Fibroblast of upper back skin (primary cell): ENCODE measurements around the gene FREM1.
A peak's percentile ranks its signal among the peaks of the same experiment; 100 is the strongest.

Experiments
- DNase-seq: peaks from one replicate; pipeline ENCODE4 v3.0.0-alpha.2; 2013

FREM1 gene

DNA sequence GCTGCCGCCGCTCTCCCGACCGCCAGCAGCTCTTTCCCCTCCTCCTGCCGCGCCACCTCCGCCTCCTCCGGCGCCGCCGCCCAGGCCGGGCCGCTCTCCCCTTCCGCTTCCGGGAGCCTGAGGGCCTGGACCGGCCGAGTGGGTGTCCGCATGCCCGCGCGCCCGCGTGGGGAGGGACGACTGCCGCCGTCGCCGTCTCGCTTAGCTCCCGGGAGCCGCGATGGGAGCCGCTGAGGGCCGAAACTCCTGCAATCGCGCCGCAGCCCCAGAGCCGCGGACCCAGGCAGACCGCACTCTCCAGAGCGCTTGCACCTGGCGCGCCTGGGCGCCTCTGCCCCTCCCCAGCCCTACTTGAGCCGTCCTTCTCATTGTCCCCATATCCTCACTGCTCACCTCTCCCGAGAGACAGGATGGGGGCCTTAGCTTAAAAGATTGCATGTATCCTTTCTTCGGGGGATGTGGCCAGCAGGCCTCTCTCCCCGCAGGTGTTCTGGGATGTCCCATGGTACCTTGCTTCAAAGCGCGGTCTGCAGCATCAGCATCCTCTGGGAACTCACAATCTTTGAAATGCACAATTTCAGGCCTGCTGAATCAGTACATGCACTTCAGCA lies 216.9 kb downstream of the FREM1 start, which contains the start of gene ZDHHC21:
ZDHHC21 (minus strand) TSS at position 182 of the 611 bp plus-strand sequence. CDS start 19,092 bp downstream, outside the sequence.
- peak; percentile 56 for DNase-seq

DNA sequence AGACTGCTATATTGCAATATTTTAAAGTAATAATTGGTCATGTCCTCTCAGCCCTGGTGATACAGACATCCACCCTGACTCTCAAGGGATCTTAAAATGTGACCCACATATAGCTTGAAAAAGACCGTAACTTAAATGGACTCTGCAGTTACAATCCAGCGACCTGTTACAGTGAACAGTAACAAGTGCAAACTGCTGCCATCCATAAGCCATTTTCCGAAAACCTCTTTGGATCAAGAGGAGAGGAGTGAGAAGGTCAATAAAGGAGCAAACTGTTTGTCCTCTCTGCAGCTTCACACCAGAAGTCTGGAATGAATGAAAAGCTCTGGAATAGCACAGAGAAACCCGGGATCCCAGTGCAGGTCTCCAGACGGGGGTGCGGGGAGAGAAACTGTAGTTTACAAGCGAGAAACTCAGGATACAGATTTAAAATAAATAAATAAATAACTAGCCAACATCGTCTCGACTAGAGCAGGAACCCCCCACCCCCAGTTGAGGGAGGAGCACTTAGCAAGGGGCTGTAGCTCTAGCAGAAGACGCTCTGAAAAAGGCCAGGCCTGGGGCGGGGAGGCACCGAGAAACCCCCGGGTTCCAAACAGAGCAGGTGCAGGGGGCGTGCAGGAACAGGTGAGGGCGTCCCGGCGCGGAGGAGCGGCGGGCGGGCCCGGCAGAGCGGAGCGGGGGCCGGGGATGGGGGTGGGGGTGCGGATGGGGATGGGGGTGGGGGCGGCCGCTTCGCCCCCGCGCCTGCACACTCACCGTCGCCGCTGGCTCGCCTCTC lies 217.6 kb downstream of the FREM1 start:
- peak; percentile 13 for DNase-seq

DNA sequence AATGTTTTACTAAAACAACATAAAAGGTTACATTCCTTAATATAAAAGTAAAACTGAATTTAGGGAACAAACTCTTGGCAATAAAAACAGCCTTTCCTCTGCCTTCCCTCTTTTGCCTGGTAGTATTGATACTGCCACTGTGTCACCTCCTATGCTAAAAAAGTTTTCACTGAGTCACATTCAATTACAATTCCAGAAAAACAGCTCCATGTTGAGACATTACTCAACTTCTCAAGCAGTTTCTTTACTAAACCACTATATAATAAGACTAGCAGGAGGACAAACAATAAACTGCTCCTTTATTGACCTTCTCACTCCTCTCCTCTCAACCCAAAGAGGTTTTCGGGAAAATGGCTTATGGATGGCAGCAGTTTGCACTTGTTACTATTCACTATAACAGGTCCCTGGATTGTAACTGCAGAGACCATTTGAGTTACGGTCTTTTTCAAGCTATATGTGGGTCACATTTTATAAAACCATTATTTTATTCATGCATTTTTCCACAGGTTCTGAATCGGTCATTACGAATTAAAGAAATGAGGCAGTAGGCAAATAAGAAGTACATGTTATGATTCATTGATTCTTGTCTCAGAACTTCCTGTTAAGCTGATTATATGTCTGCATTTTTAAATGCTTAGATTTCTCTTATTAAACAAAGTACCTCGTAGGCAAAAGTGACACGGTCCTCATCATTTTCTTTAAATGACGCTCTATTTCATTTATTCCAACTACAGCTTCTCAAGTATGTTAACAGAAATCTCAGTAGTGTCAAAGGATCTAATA lies 219.1 kb downstream of the FREM1 start:
- DNase-seq: no peak

DNA sequence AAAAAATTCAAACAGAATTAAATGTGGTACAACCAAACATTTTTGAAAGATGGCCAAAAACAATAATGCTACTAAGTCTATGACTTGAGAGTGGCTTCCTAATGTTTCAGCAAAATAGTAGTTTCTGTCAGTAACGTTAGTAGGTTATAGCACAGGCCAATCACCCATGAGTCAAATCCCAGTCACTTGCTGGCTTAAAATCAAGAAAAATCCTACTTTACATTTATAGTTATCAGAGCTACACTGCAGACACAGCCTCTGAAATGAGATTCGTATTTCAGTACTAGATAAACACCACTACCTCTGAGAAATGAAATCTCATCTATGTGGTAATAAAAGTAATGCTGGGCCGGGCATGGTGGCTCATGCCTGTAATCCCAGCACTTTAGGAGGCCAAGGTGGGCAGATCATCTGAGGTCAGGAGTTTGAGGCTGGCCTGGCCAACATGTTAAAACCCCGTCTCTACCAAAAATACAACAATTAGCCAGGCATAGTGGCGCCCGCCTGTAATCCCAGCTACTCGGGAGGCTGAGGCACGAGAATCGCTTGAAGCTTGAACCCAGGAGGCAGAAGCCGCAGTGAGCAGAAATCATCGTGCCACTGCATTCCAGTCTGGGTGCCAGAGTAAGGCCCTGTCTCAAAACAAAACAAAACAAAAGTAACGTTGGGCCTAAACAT lies 223.0 kb downstream of the FREM1 start:
- peak; percentile 85 for DNase-seq

DNA sequence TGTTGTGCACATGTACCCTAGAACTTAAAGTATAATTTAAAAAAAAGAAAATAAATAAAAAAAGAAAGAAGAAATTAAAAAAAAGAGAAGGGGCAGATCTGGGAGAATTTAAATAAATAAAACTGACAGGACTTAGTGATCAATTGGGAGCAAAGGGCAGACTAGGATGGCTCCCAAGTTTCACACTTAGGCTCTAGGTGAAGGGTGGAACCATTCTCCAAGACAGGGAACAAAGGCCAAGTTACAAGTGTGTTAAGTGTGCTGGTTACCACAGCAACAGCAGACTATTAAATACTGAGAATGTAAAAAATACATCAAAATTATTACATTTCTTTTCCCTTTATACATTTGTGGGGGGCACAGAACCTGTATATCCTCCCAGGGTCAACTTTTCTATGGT lies 224.1 kb downstream of the FREM1 start:
- DNase-seq: no peak
